Body of pancreas (tissue), 4 donors: ENCODE measurements around the gene SEMA6A. TPM values are rescaled to one million over a fixed set of nuclear protein-coding genes. Genes with fewer than 3 reads are reported as not detected.
A peak's percentile ranks its signal among the peaks of the same experiment; 100 is the strongest.

Experiments used
- ATAC-seq: fragments of 150-250 bp; one replicate; pipeline ENCODE4 v1.9.1; 2016
- DNase-seq, 4 donors: peaks; one replicate each; pipeline ENCODE4 v3.0.0-alpha.2; 2019
- H3K27ac ChIP-seq, 4 donors: fragments of 200-600 bp; sonication (generic); 1 replicate in 3 of 4; 2 replicates in 1 of 4; pipeline versions ENCODE4 v1.5.1 to v1.6.1; 2016 to 2019; ENCODE audit warnings: mild to moderate bottlenecking in 1 of 4, mixed read lengths in 1 of 4, moderate library complexity in 1 of 4
- H3K27me3 ChIP-seq, 2 donors: fragments of 200-600 bp; sonication (generic); one replicate each; pipeline ENCODE4 v1.6.0; 2016; ENCODE audit warnings: mild to moderate bottlenecking in 1 of 2
- H3K36me3 ChIP-seq, 2 donors: fragments of 200-600 bp; sonication (generic); replicated peaks in 1 of 2; 2 replicates each; pipeline ENCODE4 v1.5.1; 2016; ENCODE audit warnings: low read depth in 2 of 2; ENCODE audit not compliant: insufficient read depth in 1 of 2
- H3K4me1 ChIP-seq: fragments of 200-600 bp; sonication (generic); one replicate; pipeline ENCODE4 v1.6.0; 2016
- H3K4me3 ChIP-seq, 2 donors: fragments of 200-600 bp; sonication (generic); 1 replicate in 1 of 2; 2 replicates in 1 of 2; pipeline ENCODE4 v1.5.1; 2016 to 2019
- H3K9me3 ChIP-seq, 3 donors: fragments of 200-600 bp; sonication (generic); 1 replicate in 2 of 3; 2 replicates in 1 of 3; pipeline ENCODE4 v1.5.1; 2016
- POLR2A ChIP-seq, 3 donors: fragments of 450-650 bp; IDR thresholded peaks; one replicate each; pipeline ENCODE4 v1.6.1; 2016; ENCODE audit warnings: antibody characterized with exemption in 3 of 3, mild to moderate bottlenecking in 2 of 3
- WGBS, 2 donors: methylation state at CpG; one replicate each; pipeline ENCODE4 v1.1.5; 2017; 5-methylcytosine and 5-hydroxymethylcytosine counted together
- intact Hi-C: fragments of 100-400 bp; cut with DNase I; formaldehyde crosslinking; loops from one replicate; pipeline ENCODE4 v1.15.1; 2023
- total RNA-seq, 2 donors: library from RNA; depleted of rRNA; stranded (reverse); fragments of >200 nt; gene quantifications; one replicate each; pipeline ENCODE4 v1.1.0, GENCODE V29; 2016
- TF ChIP-seq, protein P1 (sequence below), 7 experiments: fragments of 450-650 bp in 4 of 7; fragments of 200-600 bp in 3 of 7; sonication (generic) in 3 of 7; IDR thresholded peaks; one replicate each; pipeline ENCODE4 v1.5.1; 2016 to 2019; ENCODE audit warnings: antibody characterized with exemption in 7 of 7

SEMA6A gene
- total RNA-seq, 2 donors from 2014 or later: 18.7 to 25.1 TPM

DNA sequence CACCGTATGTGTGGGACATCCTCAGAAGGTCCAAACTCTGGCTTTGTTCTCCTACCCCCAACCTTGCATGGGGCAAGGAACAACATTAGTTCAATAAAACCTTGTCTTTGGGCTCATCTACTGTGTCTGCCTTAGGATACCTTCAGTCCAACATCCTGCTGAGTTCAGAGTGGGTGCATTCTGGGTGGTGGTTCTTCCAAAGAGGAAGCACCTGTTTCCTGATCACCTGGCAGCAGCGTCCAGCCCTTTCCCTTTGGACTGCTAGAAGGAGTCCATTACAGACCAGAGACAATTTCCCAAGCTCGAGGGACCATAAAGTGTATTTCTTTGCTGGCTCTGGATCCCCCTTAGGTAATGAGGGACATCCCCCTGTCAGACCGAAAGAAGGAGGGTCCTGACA is 154.1 kb downstream of the SEMA6A start:
- intact Hi-C loops: no loop called here
- TF ChIP-seq, protein P1, sequence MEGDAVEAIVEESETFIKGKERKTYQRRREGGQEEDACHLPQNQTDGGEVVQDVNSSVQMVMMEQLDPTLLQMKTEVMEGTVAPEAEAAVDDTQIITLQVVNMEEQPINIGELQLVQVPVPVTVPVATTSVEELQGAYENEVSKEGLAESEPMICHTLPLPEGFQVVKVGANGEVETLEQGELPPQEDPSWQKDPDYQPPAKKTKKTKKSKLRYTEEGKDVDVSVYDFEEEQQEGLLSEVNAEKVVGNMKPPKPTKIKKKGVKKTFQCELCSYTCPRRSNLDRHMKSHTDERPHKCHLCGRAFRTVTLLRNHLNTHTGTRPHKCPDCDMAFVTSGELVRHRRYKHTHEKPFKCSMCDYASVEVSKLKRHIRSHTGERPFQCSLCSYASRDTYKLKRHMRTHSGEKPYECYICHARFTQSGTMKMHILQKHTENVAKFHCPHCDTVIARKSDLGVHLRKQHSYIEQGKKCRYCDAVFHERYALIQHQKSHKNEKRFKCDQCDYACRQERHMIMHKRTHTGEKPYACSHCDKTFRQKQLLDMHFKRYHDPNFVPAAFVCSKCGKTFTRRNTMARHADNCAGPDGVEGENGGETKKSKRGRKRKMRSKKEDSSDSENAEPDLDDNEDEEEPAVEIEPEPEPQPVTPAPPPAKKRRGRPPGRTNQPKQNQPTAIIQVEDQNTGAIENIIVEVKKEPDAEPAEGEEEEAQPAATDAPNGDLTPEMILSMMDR (IDR thresholded peaks at IDR 0.05): no peak
- TF ChIP-seq POLR2A (IDR thresholded peaks at IDR 0.05): no peak
- no peaks in the 10 kb centered on the region for H3K27me3 ChIP-seq
- no peak overlapping the region for H3K27ac ChIP-seq
- ATAC-seq (no peak), DNase-seq (no peak)
- no peak overlapping the region for H3K4me3 ChIP-seq
- 72 to 96% methylated on average over 3 to 4 of the region's 4 CpGs for whole genome bisulfite sequencing, 2 donors
- H3K4me1 ChIP-seq: peaks cover 10% of the 10 kb centered on the region
- H3K36me3 ChIP-seq: no peaks in the 10 kb centered on the region
- H3K9me3 ChIP-seq: no peaks in the 10 kb centered on the region

DNA sequence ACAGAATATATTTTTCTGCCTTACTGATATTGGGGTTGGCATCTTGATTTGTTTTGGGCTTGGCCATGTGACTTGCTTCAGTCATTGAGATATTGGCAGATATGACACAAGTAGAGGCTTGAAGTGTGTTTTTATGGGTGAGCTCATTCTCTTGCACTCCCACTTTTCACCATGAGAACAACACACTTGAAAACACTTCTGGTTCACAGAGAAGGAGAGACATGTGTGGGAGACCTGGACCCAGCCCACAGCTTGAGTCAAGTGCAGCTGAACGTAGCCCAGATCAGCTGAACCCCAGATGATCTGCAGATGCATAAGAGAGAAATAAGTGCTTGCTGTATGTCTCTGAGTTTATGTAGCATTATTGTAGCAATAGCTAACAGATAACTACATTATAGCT is 155.4 kb downstream of the SEMA6A start:
- peaks cover 10% of the 10 kb centered on the region for H3K4me1 ChIP-seq
- DNase-seq: no peak
- H3K27me3 ChIP-seq: no peaks in the 10 kb centered on the region
- TF ChIP-seq, protein P1 (IDR thresholded peaks at IDR 0.05): no peak
- TF ChIP-seq POLR2A (IDR thresholded peaks at IDR 0.05): no peak
- H3K36me3 ChIP-seq: no peaks in the 10 kb centered on the region
- whole genome bisulfite sequencing, 2 donors: 92 to 94% methylated on average over 1 of the region's 1 CpG
- H3K4me3 ChIP-seq: no peak overlapping the region
- H3K27ac ChIP-seq: no peak overlapping the region
- H3K9me3 ChIP-seq: no peaks in the 10 kb centered on the region
- intact Hi-C loops: no loop called here
- ATAC-seq: no peak

DNA sequence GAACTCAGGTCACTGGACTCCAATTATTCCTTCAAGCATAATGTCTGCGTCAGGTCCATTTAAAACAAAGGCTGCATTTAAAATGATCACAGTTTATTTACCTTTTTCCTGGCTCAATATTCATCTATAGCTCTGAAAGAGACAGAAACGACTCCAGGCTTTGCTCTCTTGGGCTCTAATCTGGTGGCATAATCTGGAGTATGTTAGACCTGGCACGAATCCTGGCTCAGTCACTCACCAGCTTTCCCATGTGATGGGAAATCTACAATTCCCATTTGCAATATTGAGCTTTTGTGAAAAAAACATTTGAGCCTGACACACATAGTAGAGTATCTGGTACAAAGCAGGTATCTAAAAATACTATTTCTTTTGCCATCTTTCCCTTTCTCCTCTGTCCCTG is 155.8 kb downstream of the SEMA6A start:
- no peaks in the 10 kb centered on the region for H3K27me3 ChIP-seq
- no peak overlapping the region for H3K27ac ChIP-seq
- peak in 1 of 4 donors; percentile 29 for DNase-seq
- peaks cover 10% of the 10 kb centered on the region for H3K4me1 ChIP-seq
- H3K36me3 ChIP-seq: no peaks in the 10 kb centered on the region
- ATAC-seq: no peak
- intact Hi-C loops: no loop called here
- WGBS, 2 donors: 32 to 38% methylated on average over 3 of the region's 3 CpGs
- TF ChIP-seq POLR2A (IDR thresholded peaks at IDR 0.05): no peak
- TF ChIP-seq, protein P1 (IDR thresholded peaks at IDR 0.05): no peak
- no peak overlapping the region for H3K4me3 ChIP-seq
- H3K9me3 ChIP-seq: no peaks in the 10 kb centered on the region

DNA sequence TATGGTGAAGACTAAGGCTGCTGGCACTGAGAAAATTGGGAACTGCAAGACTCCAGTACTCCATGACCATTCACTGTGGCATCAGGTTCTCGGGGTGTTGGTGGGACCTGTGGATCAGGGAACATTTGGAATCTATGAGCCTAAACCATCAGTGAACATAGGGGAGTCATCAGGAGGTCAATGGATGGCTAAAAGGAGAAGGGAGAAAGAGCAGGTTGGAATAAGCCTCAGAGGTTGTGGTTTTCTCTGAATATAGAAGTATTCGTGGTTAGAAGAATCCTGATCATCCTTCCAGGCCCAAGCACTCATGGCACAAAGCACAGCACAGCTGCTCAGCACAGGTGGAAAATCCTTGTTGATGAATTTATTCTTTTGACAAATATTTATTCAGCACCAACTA is 156.6 kb downstream of the SEMA6A start:
- Histone ChIP-seq H3K4me1 (peaks cover 10% of the 10 kb centered on the region), H3K36me3 (no peaks in the 10 kb centered on the region), H3K27ac (no peak overlapping the region), H3K27me3 (no peaks in the 10 kb centered on the region), H3K9me3 (no peaks in the 10 kb centered on the region), H3K4me3 (no peak overlapping the region)
- WGBS, 2 donors: 77 to 79% methylated on average over 2 of the region's 2 CpGs
- DNase-seq: no peak
- no peak for TF ChIP-seq POLR2A (IDR thresholded peaks at IDR 0.05)
- TF ChIP-seq, protein P1 (IDR thresholded peaks at IDR 0.05): no peak
- intact Hi-C loops: no loop called here
- ATAC-seq: no peak

DNA sequence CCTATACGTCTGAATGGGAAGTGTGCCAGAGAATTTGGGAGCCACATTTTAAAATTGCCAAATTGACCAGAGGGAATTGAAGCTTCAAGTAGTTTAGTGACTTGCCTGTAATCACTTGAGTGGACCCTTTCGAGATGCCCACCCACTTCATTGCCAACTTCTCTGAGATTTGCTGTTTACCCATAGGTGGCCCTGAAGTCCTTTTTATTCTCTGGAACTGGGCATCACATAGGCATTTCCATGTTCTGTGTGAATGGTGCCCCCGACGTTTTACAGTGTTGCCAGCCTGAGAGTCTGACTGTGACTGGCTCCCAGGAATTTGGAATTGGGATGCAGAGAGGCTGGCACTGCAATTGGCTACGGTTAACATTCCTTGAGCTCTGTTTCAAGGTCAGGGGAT is 158.6 kb downstream of the SEMA6A start:
- Histone ChIP-seq H3K27ac (no peak overlapping the region), H3K9me3 (no peaks in the 10 kb centered on the region), H3K4me1 (peaks cover 14% of the 10 kb centered on the region), H3K4me3 (no peak overlapping the region), H3K36me3 (no peaks in the 10 kb centered on the region), H3K27me3 (no peaks in the 10 kb centered on the region)
- no peak for ATAC-seq
- intact Hi-C loops: no loop called here
- no peak for DNase-seq
- TF ChIP-seq, protein P1 (IDR thresholded peaks at IDR 0.05): no peak
- no peak for TF ChIP-seq POLR2A (IDR thresholded peaks at IDR 0.05)
- WGBS, 2 donors: 85 to 86% methylated on average over 5 of the region's 5 CpGs
